K562 (cell line): ENCODE results near the gene HLA-E. TPM values are rescaled to one million over a fixed set of nuclear protein-coding genes. Genes with fewer than 3 reads are reported as not detected.

ENCODE experiments used
- ASH1L ChIP-seq: fragments of 450-650 bp; IDR thresholded peaks from 2 replicates; pipeline ENCODE4 v1.6.1; 2018; ENCODE audit warnings: borderline replicate concordance, mild to moderate bottlenecking, low read depth; ENCODE audit not compliant: partially characterized antibody
- ATF2 ChIP-seq: sonication (generic); formaldehyde crosslinking; IDR thresholded peaks from 2 replicates; pipeline ENCODE4 v1.8.1; 2022; ENCODE audit warnings: missing genetic modification reagents
- CTCF ChIP-seq, 3 experiments: IDR thresholded peaks in 2 of 3; conservative IDR thresholded peaks in 1 of 3; 2 replicates each; pipeline ENCODE4 v1.5.1; 2011 to 2012; ENCODE audit warnings: low read length in 3 of 3, mild to moderate bottlenecking in 3 of 3, control low read depth in 2 of 3, improper control_type of control experiment in 1 of 3, inconsistent platforms in 1 of 3, low read depth in 1 of 3, mixed read lengths in 1 of 3, moderate library complexity in 1 of 3; ENCODE audit not compliant: insufficient read depth in 2 of 3
- DNMT1 ChIP-seq: fragments of 450-650 bp; IDR thresholded peaks from 2 replicates; pipeline ENCODE4 v1.6.1; 2016; ENCODE audit warnings: antibody characterized with exemption, mild to moderate bottlenecking
- KLF13 ChIP-seq: fragments of 450-650 bp; IDR thresholded peaks from 2 replicates; pipeline ENCODE4 v1.6.1; 2016; ENCODE audit warnings: missing genetic modification characterization, low read depth, mild to moderate bottlenecking, missing compliant biosample characterization, moderate library complexity, borderline replicate concordance
- PHTF2 ChIP-seq: fragments of 250-450 bp; sonication (Bioruptor Pico); IDR thresholded peaks from 2 replicates; pipeline ENCODE4 v1.5.0; 2021; ENCODE audit warnings: mild to moderate bottlenecking
- RB1 ChIP-seq: fragments of 450-650 bp; IDR thresholded peaks from 2 replicates; pipeline ENCODE4 v1.6.1; 2017; ENCODE audit warnings: low read depth, mild to moderate bottlenecking
- RHOXF2B ChIP-seq: fragments of 250-450 bp; sonication (Bioruptor Pico); conservative IDR thresholded peaks from 2 replicates; pipeline ENCODE4 v1.5.1; 2021
- STAT6 ChIP-seq: sonication (generic); formaldehyde crosslinking; IDR thresholded peaks from 2 replicates; pipeline ENCODE4 v1.8.1; 2023; ENCODE audit warnings: mild to moderate bottlenecking, missing genetic modification reagents
- TAF7 ChIP-seq: fragments of 450-650 bp; IDR thresholded peaks from 2 replicates; pipeline ENCODE4 v1.6.1; 2016; ENCODE audit warnings: missing genetic modification characterization, missing compliant biosample characterization
- THAP7 ChIP-seq: fragments of 250-450 bp; sonication (Bioruptor Pico); IDR thresholded peaks from 2 replicates; pipeline ENCODE4 v1.5.0; 2021
- ZBTB8A ChIP-seq: fragments of 450-650 bp; IDR thresholded peaks from 2 replicates; pipeline ENCODE4 v1.6.1; 2018; ENCODE audit warnings: mild to moderate bottlenecking, moderate library complexity; ENCODE audit not compliant: partially characterized antibody
- ZEB2 ChIP-seq: fragments of 450-650 bp; IDR thresholded peaks from 2 replicates; pipeline ENCODE4 v1.6.1; 2016
- ZNF146 ChIP-seq: IDR thresholded peaks from one replicate; pipeline ENCODE4 v1.6.1; 2018; ENCODE audit warnings: missing compliant biosample characterization; ENCODE audit not compliant: unreplicated experiment
- ZNF592 ChIP-seq: fragments of 450-650 bp; IDR thresholded peaks from 2 replicates; pipeline ENCODE4 v1.6.1; 2017; ENCODE audit warnings: antibody characterized with exemption, mild to moderate bottlenecking
- ZNF699 ChIP-seq: fragments of 250-450 bp; sonication (Bioruptor Pico); IDR thresholded peaks from 2 replicates; pipeline ENCODE4 v1.8.0; 2021; ENCODE audit warnings: mild to moderate bottlenecking, moderate library complexity; ENCODE audit not compliant: insufficient replicate concordance
- ZNF780A ChIP-seq: fragments of 250-450 bp; sonication (Bioruptor Pico); IDR thresholded peaks from 2 replicates; pipeline ENCODE4 v1.5.0; 2021; ENCODE audit warnings: mild to moderate bottlenecking
- polyA plus RNA-seq, 8 experiments: library from polyadenylated mRNA; depleted of rRNA in 4 of 8; stranded (reverse) in 5 of 8; unstranded in 3 of 8; fragments of >200 nt; fragmentation: Nextera tagmentation in 2 of 8; fragmentation: Illumina TruSeq in 1 of 8; extraction: Ambion mirVana in 2 of 8; extraction: Trizol in 1 of 8; gene quantifications; 2 replicates each; pipeline versions ENCODE4 v1.2.1 to v1.2.3, GENCODE V29; 2011 to 2014; ENCODE audit warnings: inconsistent platforms in 1 of 8, missing spikeins in 1 of 8
- total RNA-seq, 7 experiments: library from RNA; depleted of rRNA in 6 of 7; stranded (reverse); fragments of >200 nt in 6 of 7; fragmentation: Illumina TruSeq in 2 of 7; extraction: Trizol in 2 of 7; gene quantifications; 2 replicates each; pipeline versions ENCODE4 v1.2.1 to v1.2.3, GENCODE V29; 2011 to 2021; ENCODE audit warnings: low replicate concordance in 1 of 7

The HLA-E gene
- total and polyA plus RNA-seq, 9 of the 15 experiments (the other 6 are each of a cell fraction or from before 2014, with no cell fraction given), result 3.2 to 39.9 (median 26.8) TPM

- TF ChIP-seq ZNF146 (no peak), ASH1L (no peak), ATF2 (CRISPR knock-in tag) (no peak), ZNF780A (CRISPR knock-in tag) (no peak), ZBTB8A (no peak), TAF7 (peak; percentile 49), PHTF2 (CRISPR knock-in tag) (no peak), ZNF699 (CRISPR knock-in tag) (no peak), ZEB2 (no peak), KLF13 (tag) (no peak), THAP7 (CRISPR knock-in tag) (no peak), CTCF (IDR thresholded peaks at IDR 0.05 in 2 of 3, conservative IDR thresholded peaks at IDR 0.05 in 1 of 3; ENCODE audit: insufficient read depth in 2 of 3, low read depth in 1 of 3, low read length in 3 of 3) (no peak), RB1 (0 out of 2 replicates have a peak, but pooled peaks have one; percentile 26), DNMT1 (no peak), ZNF592 (no peak), STAT6 (CRISPR knock-in tag) (peak; percentile 50; the same call in 1 of the 2 replicates), RHOXF2B (CRISPR knock-in tag) (no peak)
Measured at GRCh38 chr6:30515944-30516753, 26.8 kb downstream of the HLA-E start (continued).
